GM12801 (cell line): Measurements from ENCODE around the gene SIRT4.

Source experiments
- TF ChIP-seq, protein P1 (sequence below): IDR thresholded peaks from one replicate; pipeline ENCODE4 v1.5.1; 2011; ENCODE audit warnings: control low read depth; ENCODE audit not compliant: insufficient read length; ENCODE audit errors: extremely low read depth

SIRT4 gene

DNA sequence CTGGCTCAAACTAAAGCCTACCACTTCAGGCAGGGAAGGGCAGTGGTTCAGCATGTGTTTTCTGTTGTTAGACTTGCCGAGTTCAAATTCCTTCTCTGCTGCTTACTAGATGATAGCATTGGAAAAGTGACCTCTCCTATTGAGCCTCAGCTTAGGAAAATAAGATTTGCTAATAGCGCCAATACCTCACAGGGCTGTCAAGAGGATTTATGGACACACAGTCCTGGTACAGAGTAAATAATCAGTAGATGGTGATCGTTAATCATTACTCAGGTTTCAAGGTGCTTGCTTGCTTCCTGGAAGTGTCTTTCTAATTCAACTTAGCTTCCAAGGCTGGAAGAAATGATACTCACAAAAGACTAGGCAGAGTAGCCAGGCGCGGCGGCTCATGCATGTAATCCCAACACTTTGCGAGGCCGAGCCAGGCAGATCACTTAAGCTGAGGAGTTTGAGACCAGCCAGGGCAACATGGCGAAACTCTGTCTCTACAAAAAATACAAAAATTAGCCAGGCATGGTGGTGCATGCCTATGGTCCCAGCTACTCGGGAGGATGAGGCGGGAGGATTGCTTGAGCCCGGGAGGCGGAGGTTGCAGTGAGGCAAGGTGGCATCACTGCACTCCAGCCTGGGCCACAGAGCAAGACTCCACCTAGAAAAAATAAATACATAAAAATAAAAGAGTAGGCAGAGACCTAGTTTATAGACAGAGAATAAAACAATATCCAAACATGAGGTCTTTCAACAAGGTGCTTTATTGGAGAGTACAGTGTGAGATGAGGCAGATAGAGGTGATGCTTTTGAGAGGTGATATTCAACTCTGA is 19.5 kb downstream of the SIRT4 start:
- TF ChIP-seq, protein P1, sequence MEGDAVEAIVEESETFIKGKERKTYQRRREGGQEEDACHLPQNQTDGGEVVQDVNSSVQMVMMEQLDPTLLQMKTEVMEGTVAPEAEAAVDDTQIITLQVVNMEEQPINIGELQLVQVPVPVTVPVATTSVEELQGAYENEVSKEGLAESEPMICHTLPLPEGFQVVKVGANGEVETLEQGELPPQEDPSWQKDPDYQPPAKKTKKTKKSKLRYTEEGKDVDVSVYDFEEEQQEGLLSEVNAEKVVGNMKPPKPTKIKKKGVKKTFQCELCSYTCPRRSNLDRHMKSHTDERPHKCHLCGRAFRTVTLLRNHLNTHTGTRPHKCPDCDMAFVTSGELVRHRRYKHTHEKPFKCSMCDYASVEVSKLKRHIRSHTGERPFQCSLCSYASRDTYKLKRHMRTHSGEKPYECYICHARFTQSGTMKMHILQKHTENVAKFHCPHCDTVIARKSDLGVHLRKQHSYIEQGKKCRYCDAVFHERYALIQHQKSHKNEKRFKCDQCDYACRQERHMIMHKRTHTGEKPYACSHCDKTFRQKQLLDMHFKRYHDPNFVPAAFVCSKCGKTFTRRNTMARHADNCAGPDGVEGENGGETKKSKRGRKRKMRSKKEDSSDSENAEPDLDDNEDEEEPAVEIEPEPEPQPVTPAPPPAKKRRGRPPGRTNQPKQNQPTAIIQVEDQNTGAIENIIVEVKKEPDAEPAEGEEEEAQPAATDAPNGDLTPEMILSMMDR, result no peak

DNA sequence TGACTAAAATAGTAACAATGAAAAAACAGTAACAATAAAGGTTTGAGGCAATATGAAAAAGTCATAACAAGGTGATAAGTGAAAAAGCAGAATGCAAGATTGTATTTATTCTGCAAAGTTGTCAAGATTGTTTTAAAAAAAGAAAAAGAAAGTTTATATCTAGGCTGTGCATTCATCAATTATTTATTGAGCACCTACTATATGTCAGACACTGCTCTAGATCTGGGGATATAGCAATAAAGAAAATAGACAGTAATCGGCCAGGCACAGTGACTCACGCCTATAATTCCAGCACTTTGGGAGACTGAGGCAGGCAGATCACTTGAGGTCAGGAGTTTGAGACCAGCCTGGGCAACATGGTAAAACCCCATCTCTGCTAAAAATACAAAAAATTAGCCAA is 21.7 kb downstream of the SIRT4 start:
- TF ChIP-seq, protein P1, result no peak

DNA sequence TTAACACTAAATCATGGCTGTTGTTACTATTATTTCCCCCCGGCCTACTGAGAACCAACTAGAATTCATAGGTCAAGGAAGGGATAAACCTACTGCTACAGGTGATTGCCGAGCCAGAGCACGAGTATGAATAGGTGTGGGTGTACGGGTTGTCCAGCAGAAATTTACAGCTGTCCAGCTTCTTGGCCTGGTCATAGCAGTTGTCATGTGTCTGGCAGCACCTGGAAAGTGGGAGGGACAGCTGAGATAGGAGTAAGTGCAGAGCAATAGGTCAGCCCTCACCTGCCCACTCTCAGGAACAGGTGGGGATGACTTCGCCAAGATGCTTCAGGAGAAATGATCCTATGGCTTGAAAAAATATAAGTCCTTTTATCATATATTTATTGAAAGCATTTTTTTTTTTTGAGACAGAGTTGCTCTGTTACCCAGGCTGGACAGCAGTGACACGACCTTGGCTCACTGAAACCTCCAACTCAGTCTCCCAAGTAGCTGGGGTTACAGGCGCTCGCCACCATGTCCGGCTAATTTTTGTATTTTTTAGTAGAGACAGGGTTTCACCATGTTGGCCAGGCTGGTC is 22.8 kb downstream of the SIRT4 start:
- TF ChIP-seq, protein P1, result no peak

DNA sequence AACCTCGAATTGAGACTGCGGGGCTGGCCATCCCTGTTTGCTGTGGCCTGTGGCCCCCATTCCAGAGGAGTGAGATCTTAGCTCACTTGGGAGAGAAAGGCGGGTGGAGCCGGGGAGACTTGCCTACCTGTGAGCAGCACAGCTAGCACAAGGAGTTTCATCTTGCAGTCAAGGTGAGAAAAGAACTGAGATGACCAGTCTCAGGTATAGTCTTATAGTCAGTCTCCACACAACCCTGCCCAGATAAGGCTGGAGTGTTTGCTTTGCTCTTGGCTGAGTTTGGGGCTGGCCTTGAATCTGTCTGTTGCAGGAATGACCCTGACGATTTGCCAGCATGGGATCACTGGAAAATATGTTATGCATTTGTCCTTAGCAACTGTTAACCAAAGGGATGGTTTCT is 25.5 kb downstream of the SIRT4 start, which contains the start of gene PLA2G1B:
PLA2G1B (minus strand) TSS at position 187 of the 400 bp plus-strand sequence; CDS start at position 161, 26 bp downstream.
- TF ChIP-seq, protein P1, result no peak

DNA sequence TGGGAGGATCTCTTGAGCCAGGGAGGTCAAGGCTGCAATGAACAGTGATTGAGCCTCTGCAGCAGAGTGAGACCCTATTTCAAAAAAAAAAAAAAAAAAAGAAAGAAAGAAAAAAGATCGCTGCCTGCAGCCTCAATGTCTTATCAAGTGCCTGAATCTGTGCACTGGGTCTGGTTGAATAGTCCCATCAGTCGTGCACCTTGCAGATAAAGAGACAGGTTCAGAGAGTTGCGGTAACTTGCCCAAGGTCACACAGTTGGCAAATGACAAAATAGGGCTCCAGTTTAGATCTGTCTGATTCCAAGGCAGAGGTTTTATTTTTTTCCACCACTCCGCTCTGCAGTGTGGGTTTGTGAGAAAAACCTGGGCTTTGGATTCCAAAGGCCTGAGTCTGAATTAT is 26.1 kb downstream of the SIRT4 start:
- TF ChIP-seq, protein P1, result no peak

DNA sequence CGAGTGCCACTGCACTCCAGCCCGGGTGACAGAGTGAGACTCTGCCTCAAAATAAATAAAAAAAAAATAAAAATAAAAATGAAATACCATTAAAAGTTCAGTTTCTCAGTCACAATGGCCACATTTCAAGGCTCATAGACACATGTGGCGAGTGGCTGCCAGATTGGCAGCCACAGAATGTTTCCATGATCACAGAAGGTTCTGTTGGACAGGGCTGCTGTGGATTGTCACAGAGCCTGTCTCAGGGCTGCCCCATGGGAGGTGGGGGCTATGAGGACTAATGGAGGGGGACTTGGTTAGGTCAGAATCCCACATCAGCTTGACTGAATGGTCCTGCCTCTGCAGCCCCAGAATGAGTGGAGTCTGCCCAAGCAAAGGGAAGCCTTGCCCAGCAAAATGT is 29.3 kb downstream of the SIRT4 start:
- TF ChIP-seq, protein P1, result no peak

DNA sequence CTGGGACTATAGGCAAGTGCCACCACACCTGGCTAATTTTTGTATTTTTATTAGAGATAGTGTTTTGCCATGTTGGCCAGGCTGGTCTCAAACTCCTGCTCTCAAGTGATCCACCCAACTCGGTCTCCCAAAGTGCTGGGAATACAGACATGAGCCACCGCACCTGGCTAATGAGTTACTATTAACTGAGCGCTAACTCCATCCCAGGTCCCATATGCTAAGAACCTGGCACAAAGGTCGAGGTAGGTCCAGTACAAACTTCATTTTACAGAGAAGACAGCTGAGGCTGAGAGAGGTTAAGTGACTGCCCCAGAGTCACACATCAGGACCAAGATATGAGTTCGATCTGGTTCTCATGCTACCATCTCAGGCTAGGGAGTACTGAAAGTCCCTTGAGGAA is 29.9 kb downstream of the SIRT4 start:
- TF ChIP-seq, protein P1, result no peak
